Osteoblast (primary cell): ENCODE data around the gene R3HDM4. TPM values are rescaled to one million over a fixed set of nuclear protein-coding genes. Genes with fewer than 3 reads are reported as not detected.

Source experiments
- DNase-seq: peaks from one replicate; pipeline ENCODE4 v3.0.0; 2011; ENCODE audit warnings: low spot score, mixed read lengths; ENCODE audit not compliant: insufficient read length; ENCODE audit errors: missing footprints
- H2AFZ ChIP-seq: 2 replicates; pipeline ENCODE4 v1.6.0; 2011; ENCODE audit warnings: mild to moderate bottlenecking, low read length
- H3K27ac ChIP-seq: 2 replicates; pipeline ENCODE4 v1.5.1; 2011; ENCODE audit warnings: mild to moderate bottlenecking, low read depth, low read length, moderate library complexity
- H3K27me3 ChIP-seq: 2 replicates; pipeline ENCODE4 v1.6.0; 2012; ENCODE audit warnings: mild to moderate bottlenecking, control low read depth, inconsistent platforms, low read length, moderate library complexity; ENCODE audit not compliant: insufficient read depth
- H3K36me3 ChIP-seq: 2 replicates; pipeline ENCODE4 v1.5.1; 2011; ENCODE audit warnings: mild to moderate bottlenecking, low read length, control low read depth, moderate library complexity; ENCODE audit not compliant: insufficient read depth
- H3K4me1 ChIP-seq: 2 replicates; pipeline ENCODE4 v1.5.1; 2011; ENCODE audit warnings: mild to moderate bottlenecking, low read length, control low read depth, moderate library complexity; ENCODE audit not compliant: insufficient read depth
- H3K4me2 ChIP-seq: 2 replicates; pipeline ENCODE4 v1.6.0; 2011; ENCODE audit warnings: mild to moderate bottlenecking, low read length; ENCODE audit not compliant: insufficient read depth
- H3K4me3 ChIP-seq: fragments of 200-600 bp; sonication (generic); 3 replicates; pipeline ENCODE4 v1.5.1; 2012; ENCODE audit warnings: mild to moderate bottlenecking, low read length, inconsistent platforms; ENCODE audit not compliant: insufficient read depth
- H3K79me2 ChIP-seq: 2 replicates; pipeline ENCODE4 v1.6.0; 2012; ENCODE audit warnings: mild to moderate bottlenecking, low read length, control low read depth, inconsistent platforms; ENCODE audit not compliant: insufficient read depth
- H3K9me3 ChIP-seq: 2 replicates; pipeline ENCODE4 v1.5.1; 2011; ENCODE audit warnings: low read depth, low read length, control low read depth
- H4K20me1 ChIP-seq: 2 replicates; pipeline ENCODE4 v1.6.0; 2012; ENCODE audit warnings: mild to moderate bottlenecking, low read length, control low read depth; ENCODE audit not compliant: insufficient read depth
- total RNA-seq: library from RNA; depleted of rRNA; stranded (reverse); fragments of >200 nt; gene quantifications from 2 replicates; pipeline ENCODE4 v1.2.3, GENCODE V29; 2012
- TF ChIP-seq, protein P1 (sequence below): IDR thresholded peaks from 2 replicates; pipeline ENCODE4 v1.5.1; 2011; ENCODE audit warnings: mild to moderate bottlenecking, low read depth, low read length, moderate library complexity; ENCODE audit errors: extremely low read depth

Gene R3HDM4
- total RNA-seq, 1 donor: 31.1 TPM

DNA sequence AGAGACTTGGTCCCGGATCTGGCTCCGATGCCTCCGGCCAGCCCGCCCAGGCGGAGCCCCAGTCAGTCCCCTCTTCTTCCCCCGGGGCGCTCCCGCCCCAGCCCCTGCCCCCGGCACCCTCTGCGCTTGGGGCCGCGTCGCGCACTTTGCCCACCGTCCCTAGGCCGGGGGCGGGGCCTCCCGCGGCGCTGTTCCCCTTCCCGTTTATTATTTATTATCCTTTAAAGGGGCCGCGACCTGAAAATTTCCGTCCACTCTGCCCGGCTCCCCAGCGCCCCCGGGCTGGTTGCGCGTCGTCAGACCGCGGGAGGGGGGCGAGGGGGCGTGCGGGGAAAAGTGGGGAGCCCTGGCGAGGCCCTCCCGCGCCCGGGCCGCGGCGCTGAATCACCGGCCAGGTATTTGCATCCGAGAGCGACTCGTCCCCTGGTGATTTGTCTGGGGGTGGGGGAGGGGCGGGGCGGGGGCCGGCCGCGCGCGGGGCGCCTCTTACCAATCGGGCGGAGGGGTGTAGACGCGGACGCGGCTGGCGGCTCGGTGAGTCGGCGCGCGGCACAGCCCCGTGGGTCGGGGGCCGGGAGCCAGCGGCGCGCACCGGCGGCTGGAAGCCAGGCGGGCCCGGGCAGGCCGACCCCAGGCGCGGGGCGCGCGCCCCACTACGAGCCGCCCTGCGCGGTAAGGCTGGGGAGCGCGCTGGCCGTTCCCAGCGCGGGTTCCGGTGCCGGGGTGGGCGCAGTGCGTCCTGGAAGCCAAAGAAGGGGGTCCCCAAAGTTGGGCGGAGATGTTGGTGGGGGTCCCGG, 12.7 kb upstream of the R3HDM4 start, which contains the start of gene ARID3A:
Gene ARID3A (plus strand): TSS at position 510 of the 797 bp plus-strand sequence. CDS start 3,494 bp downstream, outside the sequence.
- TF ChIP-seq, protein P1, sequence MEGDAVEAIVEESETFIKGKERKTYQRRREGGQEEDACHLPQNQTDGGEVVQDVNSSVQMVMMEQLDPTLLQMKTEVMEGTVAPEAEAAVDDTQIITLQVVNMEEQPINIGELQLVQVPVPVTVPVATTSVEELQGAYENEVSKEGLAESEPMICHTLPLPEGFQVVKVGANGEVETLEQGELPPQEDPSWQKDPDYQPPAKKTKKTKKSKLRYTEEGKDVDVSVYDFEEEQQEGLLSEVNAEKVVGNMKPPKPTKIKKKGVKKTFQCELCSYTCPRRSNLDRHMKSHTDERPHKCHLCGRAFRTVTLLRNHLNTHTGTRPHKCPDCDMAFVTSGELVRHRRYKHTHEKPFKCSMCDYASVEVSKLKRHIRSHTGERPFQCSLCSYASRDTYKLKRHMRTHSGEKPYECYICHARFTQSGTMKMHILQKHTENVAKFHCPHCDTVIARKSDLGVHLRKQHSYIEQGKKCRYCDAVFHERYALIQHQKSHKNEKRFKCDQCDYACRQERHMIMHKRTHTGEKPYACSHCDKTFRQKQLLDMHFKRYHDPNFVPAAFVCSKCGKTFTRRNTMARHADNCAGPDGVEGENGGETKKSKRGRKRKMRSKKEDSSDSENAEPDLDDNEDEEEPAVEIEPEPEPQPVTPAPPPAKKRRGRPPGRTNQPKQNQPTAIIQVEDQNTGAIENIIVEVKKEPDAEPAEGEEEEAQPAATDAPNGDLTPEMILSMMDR: no peak
- H3K4me1 ChIP-seq: peaks cover 10% of the 10 kb centered on the region
- H3K36me3 ChIP-seq: no peaks in the 10 kb centered on the region
- peaks cover 3% of the 10 kb centered on the region for H4K20me1 ChIP-seq
- peaks cover 20% of the 10 kb centered on the region for H3K79me2 ChIP-seq
- peak within 1 kb of the TSS; percentile 78 for H3K27ac ChIP-seq
- no peaks in the 10 kb centered on the region for H3K9me3 ChIP-seq
- H3K4me3 ChIP-seq: peak within 1 kb of the TSS; percentile 87
- peak within 1 kb of the TSS; percentile 90 for H2AFZ ChIP-seq
- peak within 1 kb of the TSS; percentile 88 for H3K4me2 ChIP-seq
- H3K27me3 ChIP-seq: peaks cover 6% of the 10 kb centered on the region
- peak; percentile 100 for DNase-seq

DNA sequence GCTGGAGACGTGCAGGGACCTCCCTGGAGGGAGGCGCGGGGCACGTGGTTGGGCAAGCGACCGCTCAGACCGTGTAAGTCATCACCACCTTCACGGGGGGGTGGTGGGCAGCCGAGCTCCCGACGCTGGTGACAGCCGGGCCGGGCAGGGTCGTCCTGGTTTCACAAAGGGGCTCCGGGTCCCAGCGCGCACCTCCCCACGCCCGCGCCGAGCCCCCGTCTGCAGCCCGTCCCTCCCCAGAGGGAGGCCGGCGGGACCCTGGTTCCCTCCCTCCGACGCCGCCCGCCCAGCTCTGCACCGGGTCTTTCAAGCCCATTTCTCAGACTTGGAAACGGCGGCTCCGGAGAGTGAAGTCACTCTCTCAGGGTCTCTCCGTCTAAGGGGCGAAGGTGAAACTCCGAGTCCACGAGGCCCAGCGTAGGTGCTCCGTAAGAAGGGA, 12.1 kb upstream of the R3HDM4 start:
- Histone ChIP-seq H3K9me3 (no peaks in the 10 kb centered on the region), H3K27ac (peak overlapping the region; percentile 78), H3K4me3 (peak overlapping the region; percentile 87), H4K20me1 (peaks cover 3% of the 10 kb centered on the region), H3K4me2 (peak overlapping the region; percentile 88), H2AFZ (peak overlapping the region; percentile 90), H3K4me1 (peaks cover 10% of the 10 kb centered on the region), H3K27me3 (peaks cover 10% of the 10 kb centered on the region), H3K79me2 (peaks cover 20% of the 10 kb centered on the region), H3K36me3 (no peaks in the 10 kb centered on the region)
- TF ChIP-seq, protein P1: no peak
- DNase-seq: peak; percentile 99

- Histone ChIP-seq H3K36me3 (no peaks in the 10 kb centered on the region), H3K79me2 (peaks cover 20% of the 10 kb centered on the region), H3K9me3 (no peaks in the 10 kb centered on the region), H2AFZ (peak overlapping the region; percentile 90), H3K27ac (peak overlapping the region; percentile 78), H3K27me3 (peaks cover 15% of the 10 kb centered on the region), H4K20me1 (peaks cover 3% of the 10 kb centered on the region), H3K4me1 (peaks cover 10% of the 10 kb centered on the region), H3K4me2 (peak overlapping the region; percentile 88), H3K4me3 (peak overlapping the region; percentile 87)
- TF ChIP-seq, protein P1: no peak
- peak; percentile 92 for DNase-seq
Measured at GRCh38 chr19:924553-925086, 11.6 kb upstream of the R3HDM4 start.
